Activated T-cell treated with anti-CD3 and anti-CD28 coated beads for 4 hours (primary cell): ENCODE results near the gene CLDN10.
"Not testable (repeated sequence)": the region's sequence is repeated elsewhere in the genome, so short reads cannot be mapped to it uniquely, and the experiment has no call there.

Source experiments
- DNase-seq: peaks from one replicate; pipeline ENCODE4 v3.0.0-alpha.2; 2020

The CLDN10 gene

GRCh38 chr13:95541911-95542474, 10.5 kb upstream of the CLDN10 start:
- DNase-seq: no peak

GRCh38 chr13:95544293-95544692, 8.2 kb upstream of the CLDN10 start:
- DNase-seq: no peak

- no peak for DNase-seq
Observed at GRCh38 chr13:95546919-95547318, 5.6 kb upstream of the CLDN10 start.

GRCh38 chr13:95547531-95548167, 4.9 kb upstream of the CLDN10 start:
- DNase-seq: no peak

- DNase-seq: no peak
Observed at GRCh38 chr13:95552208-95552538, 347 bp upstream of the CLDN10 start.

- DNase-seq: no peak
Observed at GRCh38 chr13:95553581-95554385, 1.3 kb downstream of the CLDN10 start.

GRCh38 chr13:95557013-95557412, 4.5 kb downstream of the CLDN10 start:
- DNase-seq: no peak

- no peak for DNase-seq
Observed at GRCh38 chr13:95559100-95559499, 6.6 kb downstream of the CLDN10 start.

GRCh38 chr13:95560387-95560786, 7.9 kb downstream of the CLDN10 start:
- DNase-seq: no peak

GRCh38 chr13:95564091-95564490, 11.6 kb downstream of the CLDN10 start:
- DNase-seq: no peak

GRCh38 chr13:95564733-95565291, 12.3 kb downstream of the CLDN10 start:
- DNase-seq: no peak

GRCh38 chr13:95565758-95566157, 13.2 kb downstream of the CLDN10 start:
- not testable (repeated sequence) for DNase-seq

GRCh38 chr13:95568131-95568530, 15.6 kb downstream of the CLDN10 start:
- DNase-seq: no peak

GRCh38 chr13:95570016-95570415, 17.5 kb downstream of the CLDN10 start:
- DNase-seq: no peak

GRCh38 chr13:95571941-95572340, 19.4 kb downstream of the CLDN10 start:
- no peak for DNase-seq

GRCh38 chr13:95573221-95573620, 20.7 kb downstream of the CLDN10 start:
- no peak for DNase-seq

- DNase-seq: no peak
Observed at GRCh38 chr13:95579303-95579702, 26.8 kb downstream of the CLDN10 start.

- DNase-seq: no peak
Observed at GRCh38 chr13:95585867-95586266, 33.3 kb downstream of the CLDN10 start.

GRCh38 chr13:95588134-95588533, 35.6 kb downstream of the CLDN10 start:
- DNase-seq: no peak

- no peak for DNase-seq
Observed at GRCh38 chr13:95588721-95589120, 36.2 kb downstream of the CLDN10 start.

- DNase-seq: no peak
Observed at GRCh38 chr13:95593462-95593861, 40.9 kb downstream of the CLDN10 start.

- DNase-seq: no peak
Observed at GRCh38 chr13:95596701-95597100, 44.2 kb downstream of the CLDN10 start.

- no peak for DNase-seq
Observed at GRCh38 chr13:95601216-95601615, 48.7 kb downstream of the CLDN10 start.

- DNase-seq: no peak
Observed at GRCh38 chr13:95601906-95602305, 49.4 kb downstream of the CLDN10 start.
